OCI-LY7 (cell line): ENCODE measurements around the gene PRIM2.
"Not testable (repeated sequence)": the region's sequence is repeated elsewhere in the genome, so short reads cannot be mapped to it uniquely, and the experiment has no call there.

Experiments used
- CTCF ChIP-seq: fragments of 200-600 bp; sonication (generic); conservative IDR thresholded peaks from 2 replicates; pipeline ENCODE4 v1.5.1; 2014; ENCODE audit warnings: mild to moderate bottlenecking, antibody characterized with exemption, low read length, moderate library complexity, mixed read lengths
- EZH2phosphoT487 ChIP-seq: fragments of 200-600 bp; sonication (generic); IDR thresholded peaks from 2 replicates; pipeline ENCODE4 v1.6.1; 2018; ENCODE audit warnings: low read depth, borderline replicate concordance, mild to moderate bottlenecking, mixed run types, antibody characterized with exemption, low read length, moderate library complexity, mixed read lengths

GRCh38 chr6:57515845-57516244, 198.4 kb downstream of the PRIM2 start:
- not testable (repeated sequence) for TF ChIP-seq CTCF, EZH2phosphoT487
